CD4-positive, alpha-beta T cell treated with Interleukin-4 for 4 hours (primary cell): ENCODE measurements around the gene EMX2.

Source experiments
- DNase-seq: peaks from one replicate; pipeline ENCODE4 v3.0.0-alpha.2; 2020

Gene EMX2

DNA sequence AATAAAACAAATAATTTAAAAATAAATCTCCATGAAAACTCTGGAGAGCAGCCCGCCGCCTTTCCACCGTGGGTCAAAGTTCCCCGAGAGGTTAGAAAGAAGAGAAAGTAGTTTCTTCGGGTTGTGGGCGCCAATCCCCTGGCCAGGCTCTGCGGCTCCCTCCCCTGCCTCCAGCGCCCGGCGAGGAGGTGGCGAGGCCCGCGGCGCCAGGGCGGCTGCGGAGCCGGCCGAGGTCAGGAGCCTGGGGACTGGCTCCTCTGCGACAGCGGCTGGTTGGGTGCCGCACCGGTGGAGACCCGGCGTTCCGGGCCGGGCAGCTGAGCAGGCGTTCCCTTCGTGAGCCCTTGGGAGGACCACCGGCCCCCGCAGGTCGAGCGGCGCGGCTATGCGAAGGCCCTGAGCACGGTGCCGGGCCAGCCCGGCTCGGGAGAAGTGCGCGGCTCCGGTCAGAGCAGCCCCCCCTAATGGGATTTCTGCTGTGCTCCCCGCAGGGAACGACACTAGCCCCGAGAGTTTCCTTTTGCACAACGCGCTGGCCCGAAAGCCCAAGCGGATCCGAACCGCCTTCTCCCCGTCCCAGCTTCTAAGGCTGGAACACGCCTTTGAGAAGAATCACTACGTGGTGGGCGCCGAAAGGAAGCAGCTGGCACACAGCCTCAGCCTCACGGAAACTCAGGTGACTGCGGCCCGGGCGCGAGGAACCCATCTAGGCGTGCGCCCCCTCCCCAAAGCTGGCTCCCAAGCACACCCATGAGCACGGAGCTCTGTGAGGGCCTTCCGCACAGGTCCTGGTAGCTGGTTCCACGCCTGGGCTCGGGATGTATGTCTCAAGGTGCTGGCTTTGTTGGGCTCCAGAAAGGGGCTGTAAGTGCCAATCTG lies 2.8 kb downstream of the EMX2 start:
- no peak for DNase-seq

DNA sequence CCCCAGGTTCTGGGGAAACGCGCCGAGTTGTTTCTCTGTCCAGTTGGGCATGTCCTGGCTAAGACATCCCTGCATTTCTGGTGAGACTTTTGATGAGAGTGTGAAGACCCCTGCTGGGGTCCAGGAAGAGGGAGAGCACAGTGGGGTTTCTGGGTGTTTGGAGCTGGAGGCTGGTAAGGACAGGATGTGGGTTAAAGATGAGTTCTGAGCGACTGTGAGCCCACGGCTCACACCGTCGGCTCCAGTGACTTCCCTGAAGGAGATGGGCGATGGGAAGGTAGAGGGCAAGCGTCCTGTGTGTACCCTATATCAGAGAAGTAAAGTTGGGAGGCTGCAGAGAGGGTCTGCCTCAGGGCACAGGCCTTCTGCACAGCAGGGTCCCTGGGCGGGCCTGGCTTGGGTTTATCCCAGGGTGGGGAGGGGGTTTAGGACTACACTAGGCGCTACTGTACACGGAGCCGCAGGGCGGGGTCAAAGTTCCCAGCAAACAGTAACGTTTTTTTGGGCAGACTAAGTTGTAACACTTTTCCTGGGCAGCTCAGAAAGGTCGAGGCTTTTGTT lies 3.6 kb downstream of the EMX2 start:
- no peak for DNase-seq

DNA sequence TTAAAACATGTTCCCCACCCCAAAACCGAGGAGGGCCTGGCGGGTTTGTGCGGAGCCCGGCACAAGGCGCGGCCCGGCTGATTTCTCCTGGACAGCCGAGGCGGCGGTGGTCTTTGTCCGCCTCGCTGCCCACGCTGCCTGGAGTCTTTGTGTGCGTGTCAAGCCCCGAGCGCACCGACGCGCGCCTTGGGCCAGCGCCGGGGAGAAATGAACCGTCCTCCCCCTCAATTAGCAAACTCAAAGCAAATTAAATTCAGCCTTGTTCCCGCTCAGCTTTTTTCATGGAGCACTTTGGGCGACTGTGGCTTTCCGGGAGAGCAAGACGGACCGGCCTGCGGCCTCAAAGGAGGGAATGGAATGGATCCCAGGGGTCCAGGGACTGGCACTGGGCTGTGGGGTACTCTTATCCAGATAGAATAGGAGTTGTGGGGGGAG lies 4.1 kb downstream of the EMX2 start:
- DNase-seq = no peak

DNA sequence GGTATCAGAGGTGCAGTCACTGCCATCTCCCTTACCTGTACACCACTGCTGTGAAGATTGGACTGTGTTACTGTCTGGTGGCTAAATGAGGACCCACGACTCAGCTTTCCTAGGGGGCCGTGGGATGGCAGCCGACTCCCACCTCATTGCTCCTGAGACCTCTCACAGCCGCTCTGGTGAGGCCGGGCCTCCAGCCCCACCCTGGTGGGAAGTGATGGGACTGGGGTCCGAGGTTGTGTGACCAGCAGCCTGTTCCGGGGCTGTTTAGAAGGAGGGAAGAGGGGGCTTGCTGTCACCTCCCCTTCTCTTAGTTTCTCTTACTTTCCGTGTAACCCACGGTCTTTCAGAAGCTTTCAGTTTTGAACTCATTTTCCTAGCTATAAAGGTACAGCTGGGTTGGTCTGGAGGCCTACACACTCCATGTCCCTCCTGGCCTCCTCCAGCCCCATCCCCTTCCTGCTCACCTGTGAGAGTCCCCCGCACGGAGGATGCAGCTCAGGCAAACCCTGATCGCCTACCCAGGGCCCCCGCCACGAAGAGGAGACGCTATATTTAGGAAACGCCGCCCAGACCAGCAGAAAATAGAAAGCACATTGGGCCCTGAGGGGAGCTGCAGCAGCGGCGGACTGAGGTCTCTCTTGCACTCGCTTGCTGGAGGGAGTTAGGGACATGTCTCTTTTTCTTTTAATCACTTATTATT lies 4.6 kb downstream of the EMX2 start:
- DNase-seq = no peak

DNA sequence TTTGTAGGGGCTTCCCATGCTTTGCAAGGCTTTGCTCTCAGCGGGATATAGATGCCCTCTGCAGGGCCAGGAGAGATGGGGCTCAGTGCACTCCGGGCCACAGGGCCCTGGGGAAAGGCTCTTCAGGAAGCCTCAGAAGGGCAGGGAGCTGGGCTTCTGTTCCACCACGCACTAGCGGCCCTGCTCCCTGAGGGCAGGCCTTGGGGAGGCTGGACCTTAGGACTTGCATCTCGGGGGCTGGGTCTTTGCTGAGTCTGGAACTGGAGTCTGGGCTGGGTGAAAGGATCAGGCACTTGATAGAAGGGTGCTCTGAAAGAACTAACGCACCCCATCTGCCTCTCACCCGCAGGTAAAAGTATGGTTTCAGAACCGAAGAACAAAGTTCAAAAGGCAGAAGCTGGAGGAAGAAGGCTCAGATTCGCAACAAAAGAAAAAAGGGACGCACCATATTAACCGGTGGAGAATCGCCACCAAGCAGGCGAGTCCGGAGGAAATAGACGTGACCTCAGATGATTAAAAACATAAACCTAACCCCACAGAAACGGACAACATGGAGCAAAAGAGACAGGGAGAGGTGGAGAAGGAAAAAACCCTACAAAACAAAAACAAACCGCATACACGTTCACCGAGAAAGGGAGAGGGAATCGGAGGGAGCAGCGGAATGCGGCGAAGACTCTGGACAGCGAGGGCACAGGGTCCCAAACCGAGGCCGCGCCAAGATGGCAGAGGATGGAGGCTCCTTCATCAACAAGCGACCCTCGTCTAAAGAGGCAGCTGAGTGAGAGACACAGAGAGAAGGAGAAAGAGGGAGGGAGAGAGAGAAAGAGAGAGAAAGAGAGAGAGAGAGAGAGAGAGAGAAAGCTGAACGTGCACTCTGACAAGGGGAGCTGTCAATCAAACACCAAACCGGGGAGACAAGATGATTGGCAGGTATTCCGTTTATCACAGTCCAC lies 5.4 kb downstream of the EMX2 start:
- DNase-seq = no peak

DNA sequence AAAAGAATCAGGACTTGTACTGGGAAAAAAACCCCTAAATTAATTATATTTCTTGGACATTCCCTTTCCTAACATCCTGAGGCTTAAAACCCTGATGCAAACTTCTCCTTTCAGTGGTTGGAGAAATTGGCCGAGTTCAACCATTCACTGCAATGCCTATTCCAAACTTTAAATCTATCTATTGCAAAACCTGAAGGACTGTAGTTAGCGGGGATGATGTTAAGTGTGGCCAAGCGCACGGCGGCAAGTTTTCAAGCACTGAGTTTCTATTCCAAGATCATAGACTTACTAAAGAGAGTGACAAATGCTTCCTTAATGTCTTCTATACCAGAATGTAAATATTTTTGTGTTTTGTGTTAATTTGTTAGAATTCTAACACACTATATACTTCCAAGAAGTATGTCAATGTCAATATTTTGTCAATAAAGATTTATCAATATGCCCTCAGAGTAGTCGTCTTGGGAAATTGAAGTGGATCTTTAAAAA lies 6.6 kb downstream of the EMX2 start:
- no peak for DNase-seq

DNA sequence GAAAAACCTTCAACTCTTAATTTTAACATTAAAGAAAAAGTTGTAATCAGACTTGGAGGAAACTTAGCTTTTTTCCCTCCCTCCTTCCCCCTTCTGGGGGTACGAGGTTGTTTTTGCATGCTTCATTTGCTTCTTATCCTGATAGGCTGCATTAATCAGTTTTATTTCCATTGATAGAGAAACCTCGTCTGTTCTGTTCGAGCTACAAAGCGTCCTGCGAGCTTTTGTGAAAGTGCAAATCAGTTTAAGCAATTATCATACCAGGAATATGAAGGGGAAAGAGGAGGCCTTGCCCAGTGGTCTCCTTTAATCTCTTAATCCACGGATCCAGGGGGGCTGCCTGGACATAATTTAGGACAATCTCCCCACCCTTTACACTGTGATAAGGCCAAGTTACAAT lies 7.5 kb downstream of the EMX2 start:
- DNase-seq = no peak

DNA sequence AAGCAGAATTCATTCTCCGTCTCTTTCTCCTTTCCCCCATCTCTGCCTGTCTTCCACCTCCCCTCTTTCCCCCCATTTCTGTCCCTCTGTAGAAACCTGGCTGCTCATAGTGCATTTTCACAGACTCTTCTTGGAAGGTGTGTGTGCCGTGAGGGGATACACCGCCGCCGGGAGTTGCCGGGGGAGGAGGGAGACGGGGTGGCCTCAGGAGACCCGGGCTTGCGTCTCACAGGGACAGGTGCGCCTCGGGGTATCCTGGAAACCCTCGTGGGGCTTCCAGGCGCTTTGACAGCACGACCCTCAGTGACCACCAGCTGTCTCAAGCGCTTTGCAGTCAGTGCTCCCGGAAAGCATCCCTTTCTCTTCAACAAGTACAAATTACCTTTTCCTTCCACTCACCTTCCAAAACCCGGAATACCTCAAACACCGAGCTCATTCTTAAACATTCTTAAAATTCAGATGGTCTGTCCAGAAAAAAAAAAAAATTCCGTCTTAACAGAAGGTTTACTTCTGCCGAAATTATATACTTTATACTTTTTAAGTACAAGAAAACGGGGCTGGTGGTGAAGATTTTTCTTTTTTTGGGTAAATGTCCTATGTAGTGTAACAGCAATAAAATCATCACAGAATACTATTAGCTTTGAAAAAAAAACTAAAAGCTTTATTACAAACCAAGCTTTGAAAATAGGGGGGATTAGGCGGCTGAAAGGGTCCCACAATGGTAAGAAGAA lies 8.2 kb downstream of the EMX2 start:
- DNase-seq = no peak

DNA sequence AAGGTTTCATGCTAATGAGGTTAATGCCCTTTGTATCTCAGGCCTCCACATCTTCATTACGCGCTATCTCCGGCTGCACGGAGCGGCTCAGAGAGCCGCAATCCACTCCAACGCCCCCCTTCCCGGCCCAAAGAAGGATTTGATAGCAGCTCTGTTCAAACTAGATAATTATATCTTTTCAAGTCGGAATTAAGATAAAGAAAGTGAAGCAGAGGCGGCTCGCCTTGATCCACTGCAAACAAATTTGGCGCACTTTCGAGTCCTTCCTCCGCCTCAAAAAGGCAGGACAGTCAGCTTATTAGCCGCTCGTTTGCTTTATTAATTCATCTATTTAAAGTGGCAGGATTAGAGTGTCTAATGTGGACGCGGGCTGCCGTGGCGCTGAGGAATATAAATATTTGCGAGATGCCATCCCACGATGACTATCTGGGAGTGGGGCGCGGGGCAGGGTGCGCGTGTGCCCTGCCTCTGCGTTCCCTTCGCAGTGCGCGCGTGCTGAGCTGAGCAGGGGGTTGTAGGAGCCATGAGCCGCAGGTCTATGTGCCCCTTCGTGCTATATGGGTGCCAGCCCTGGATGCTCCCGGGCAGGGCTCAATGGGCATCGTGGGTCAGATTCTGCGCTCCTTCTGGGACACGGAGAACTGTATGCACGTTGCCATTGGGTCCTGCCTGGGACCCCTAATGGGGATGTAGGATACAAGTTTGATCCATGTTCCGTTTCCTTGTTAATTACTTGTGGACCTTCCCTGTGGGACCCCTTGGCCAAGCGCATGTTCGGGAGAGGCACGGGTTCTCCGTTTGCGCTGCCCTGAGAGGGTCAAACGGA lies 9.0 kb downstream of the EMX2 start:
- DNase-seq = no peak

DNA sequence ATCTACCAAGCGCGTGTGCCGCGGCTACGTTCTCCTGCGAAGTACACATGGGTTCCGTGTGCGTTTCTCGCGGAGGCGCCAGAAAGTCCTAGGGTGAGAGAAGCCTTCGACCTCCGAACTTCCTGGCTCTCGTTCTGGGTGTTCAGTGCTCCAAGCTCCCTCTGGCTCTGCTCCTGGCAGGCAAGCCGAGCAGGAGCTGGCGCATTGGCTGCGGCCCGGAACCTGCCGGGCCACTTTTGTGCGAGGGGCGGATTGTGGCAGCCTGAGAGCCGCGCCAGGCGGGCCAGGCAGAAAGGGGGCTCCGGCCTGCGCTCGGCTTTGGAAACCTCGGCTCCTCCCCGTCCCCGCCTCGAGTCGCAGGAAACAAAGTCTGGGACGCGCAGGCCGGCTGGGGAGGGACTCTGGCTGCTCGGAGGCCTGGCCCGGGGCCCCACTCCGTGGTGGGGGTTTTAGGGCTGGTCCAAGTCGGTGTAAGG lies 9.6 kb downstream of the EMX2 start:
- no peak for DNase-seq

DNA sequence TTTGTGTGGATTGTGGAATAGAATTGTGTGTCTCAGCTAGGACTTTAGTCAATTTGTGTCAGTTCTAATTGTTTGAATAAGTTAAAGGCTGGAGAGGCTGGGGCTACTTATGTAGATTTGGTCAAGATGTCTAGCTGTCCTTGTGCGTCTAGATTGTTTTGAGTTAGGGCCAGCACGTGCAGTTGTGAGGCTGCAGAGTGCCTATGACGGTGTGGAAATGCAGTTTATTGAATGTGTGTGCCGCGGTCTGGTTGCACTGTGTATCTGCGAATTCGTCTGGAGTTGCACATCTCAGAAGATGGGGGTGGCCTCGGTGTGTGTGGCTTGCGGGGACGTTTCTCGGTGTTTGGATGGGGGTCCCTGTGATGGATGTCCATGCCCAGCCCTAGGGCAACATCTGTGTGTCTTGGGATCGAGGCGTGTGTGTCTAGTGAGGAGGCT lies 10.2 kb downstream of the EMX2 start:
- DNase-seq = no peak

DNA sequence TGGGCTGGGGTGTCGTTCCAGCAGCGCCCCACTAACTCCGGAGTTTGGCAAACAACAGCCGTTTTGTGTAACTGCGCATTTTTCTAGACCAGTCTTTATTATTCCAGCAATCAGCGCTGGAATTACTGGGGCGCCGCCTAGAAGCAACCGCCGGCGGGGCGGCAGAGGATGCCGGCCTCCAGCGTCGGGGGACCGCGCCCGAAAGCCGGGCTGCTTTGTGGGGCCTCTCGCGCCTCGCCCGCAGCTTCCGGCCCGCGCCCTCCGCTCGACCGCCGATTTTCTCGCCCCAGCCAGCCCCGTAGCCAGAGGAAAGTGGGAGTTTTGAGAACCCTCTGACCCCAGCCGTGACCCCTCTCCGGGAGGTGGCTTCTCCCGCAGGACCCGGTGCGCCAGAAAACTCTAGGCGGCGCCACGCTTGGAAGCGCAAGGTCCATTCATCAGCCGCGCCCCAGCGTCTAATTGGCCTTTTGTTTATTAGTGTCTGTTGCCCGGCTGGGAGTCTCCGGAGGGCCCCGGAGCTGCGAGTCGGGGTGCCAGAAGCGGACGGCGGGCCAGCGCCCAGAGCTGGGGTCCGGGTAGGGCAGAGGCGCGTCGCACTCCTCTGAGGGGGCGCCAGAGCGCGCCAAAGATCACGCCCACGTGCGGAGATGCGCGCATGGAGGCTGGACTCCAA lies 10.7 kb downstream of the EMX2 start:
- no peak for DNase-seq

DNA sequence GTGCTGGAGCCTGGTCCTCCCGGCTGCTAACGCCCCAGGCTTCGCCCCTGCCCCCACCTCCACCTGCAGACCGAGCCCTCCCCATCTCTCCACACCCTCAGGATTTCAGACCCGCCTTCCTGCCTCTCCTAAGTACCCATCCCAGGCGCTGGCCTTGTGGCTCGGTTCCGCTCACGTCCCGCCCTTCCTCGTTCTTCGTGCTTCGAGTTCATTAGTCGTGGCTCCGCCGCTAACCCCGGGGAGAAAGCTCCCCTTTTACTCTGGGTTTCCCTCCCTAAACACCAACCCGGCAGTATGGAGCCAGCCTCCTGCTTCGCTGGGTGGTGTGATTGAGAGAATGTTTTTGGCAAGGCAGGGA lies 11.2 kb downstream of the EMX2 start:
- DNase-seq = no peak

DNA sequence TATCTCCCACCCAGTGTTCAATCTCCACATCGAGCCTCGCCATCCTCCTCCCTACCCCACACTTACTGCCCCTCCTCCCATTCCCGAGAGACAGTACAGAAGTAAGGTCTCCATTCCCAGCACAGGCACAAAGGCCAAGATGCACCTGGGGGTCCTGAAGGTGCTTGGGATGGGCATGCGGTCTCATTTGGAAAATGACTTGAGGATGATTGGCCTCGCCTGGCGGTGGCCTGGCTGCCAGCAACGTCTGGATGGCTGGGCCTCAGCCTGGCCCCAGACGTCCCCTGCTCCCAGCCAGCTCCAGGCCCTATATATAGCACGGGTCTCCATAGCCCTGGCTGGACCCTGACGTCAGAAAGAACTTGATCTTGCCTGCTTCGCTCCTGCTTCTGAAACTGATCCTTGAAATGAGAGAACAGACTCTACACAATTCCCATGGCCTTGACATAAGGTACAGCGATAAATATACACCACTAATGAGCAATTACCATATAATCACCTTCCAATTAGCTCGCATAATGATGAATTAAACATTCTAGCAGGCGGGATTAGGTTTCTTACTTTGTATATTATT lies 11.8 kb downstream of the EMX2 start:
- no peak for DNase-seq

DNA sequence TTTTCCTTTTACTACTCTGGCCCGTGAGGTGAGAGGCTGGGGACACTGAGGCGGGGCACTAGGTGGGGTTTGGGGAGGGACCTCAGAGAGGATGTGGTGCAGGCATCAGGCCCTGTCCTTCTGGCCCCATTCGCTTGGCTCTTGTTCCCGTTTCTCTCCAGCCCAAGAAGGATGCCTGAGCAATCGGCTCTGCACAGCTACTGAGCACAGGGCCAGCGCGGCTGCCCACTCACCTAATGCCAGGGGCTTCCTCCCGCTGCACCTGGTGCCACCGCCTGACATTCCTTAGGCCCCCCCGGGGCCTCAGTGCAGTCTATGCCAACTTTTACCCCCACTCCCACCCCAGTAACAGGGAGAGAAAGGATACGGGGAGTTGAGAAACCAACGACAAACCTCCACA lies 12.5 kb downstream of the EMX2 start:
- no peak for DNase-seq

DNA sequence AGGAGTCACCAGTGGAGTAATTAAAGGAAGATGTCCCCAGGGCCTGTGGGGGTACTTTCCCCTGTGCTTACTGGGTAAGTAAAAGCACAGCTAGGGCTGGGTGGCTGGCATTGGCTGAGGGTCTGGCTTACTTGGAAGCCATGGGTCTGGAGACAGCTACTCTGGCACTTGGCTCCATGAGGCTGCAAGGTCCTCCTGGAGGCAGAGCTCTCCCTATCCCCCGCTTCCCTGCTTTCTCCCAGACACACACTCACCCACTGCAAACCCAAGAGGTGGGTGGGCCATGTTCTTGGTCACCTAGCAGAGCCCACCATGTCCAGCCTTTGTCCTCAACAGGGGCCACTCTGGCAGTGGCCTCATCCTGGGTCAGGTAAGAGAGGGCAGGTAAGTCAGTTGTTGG lies 13.3 kb downstream of the EMX2 start:
- no peak for DNase-seq

DNA sequence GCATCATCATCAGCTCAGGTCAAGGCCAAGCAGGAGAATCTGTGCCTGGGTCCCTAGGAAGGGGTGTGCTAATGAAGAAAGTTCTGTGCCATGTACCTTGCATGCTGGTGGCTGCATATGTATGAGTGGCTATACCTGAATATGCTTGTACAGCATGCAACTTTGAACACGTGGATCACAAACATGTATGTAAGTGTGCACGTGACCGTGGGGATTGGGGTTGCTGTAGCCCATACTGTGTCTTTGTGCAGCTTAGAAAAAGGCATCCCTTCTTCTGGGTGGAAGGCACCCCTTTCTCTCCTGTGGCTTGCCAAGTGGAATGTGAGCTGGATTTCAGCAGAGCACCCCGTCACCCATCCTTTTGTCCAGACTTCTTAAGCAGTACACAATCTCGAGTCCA lies 13.8 kb downstream of the EMX2 start:
- DNase-seq = no peak

DNA sequence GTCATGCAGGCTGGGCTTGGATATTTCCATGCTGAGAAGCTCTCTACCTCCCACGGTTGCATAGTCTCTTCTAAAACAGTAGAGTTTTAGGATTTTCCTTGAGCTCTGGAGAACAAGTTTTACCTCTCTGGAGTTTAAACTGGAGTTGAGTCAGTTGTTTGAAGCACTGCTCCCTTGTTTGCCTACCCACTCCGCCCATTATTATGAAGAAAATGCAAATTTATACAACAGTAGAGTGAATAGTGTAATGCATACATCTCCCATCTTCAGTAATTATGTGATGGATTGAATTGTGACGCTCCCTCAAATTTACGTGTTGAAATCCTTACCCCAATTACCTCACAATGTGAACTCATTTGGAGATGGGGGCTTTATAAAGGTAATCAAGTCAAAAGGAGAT lies 17.2 kb downstream of the EMX2 start:
- DNase-seq = no peak

DNA sequence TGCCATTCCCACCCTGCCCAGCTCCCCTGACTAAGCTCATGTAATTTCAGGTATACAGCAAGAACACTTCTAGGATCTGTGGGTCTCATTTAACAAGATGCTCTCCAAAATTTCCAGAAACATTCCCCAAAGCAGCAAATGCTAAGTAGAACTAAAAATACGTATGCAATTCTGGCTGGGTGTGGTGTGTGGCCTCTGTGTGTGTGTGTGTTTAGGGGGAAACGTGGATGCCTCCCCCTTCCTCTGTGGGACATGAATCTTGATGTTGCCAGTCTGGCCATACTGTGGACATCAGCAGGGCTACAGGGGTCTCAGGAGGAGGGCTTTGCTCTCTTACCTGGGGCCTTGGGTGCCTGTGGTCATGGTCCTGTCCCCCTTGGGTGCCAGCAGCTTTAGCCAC lies 18.4 kb downstream of the EMX2 start:
- no peak for DNase-seq

DNA sequence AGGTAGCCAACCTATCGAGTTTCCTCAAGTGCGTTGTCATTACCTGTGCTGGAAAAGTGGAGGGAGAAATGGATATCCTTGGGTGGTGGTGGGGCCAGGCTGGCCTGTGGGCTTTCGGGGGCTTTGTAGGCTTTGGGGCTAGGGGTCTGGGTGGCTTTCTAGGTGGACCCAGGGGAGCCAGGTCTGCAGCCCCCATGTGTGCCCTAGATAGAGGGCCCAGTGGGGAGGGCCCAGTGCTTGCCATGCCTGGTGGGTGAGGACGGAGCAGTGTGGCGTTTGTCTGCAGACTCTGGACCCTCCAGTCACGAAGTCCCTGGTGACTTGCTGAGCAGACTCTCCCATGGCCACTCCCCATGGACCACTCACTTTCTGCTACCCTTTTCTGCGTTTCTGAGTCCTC lies 19.7 kb downstream of the EMX2 start:
- DNase-seq = no peak
